Keratinocyte (primary cell): ENCODE results near the gene MCTP2. TPM values are rescaled to one million over a fixed set of nuclear protein-coding genes. Genes with fewer than 3 reads are reported as not detected.
A peak's percentile ranks its signal among the peaks of the same experiment; 100 is the strongest.

ENCODE experiments used
- DNase-seq: peaks from one replicate; pipeline ENCODE4 v3.0.0-alpha.2; 2011; ENCODE audit warnings: low read depth, missing footprints, low spot score
- FAIRE-seq: peaks from 2 replicates; lab custom pipeline; 2011; peaks lifted over from hg19 to GRCh38; lab: Jason Lieb, UNC
- H2AFZ ChIP-seq: 2 replicates; pipeline ENCODE4 v1.6.0; 2012; ENCODE audit warnings: low read length, control low read depth, inconsistent platforms; ENCODE audit not compliant: control insufficient read depth
- H3K27ac ChIP-seq: 2 replicates; pipeline ENCODE4 v1.5.1; 2011; ENCODE audit warnings: low read length; ENCODE audit not compliant: control insufficient read depth, insufficient read depth
- H3K27me3 ChIP-seq: 3 replicates; pipeline ENCODE4 v1.6.0; 2011; ENCODE audit warnings: low read length; ENCODE audit not compliant: control insufficient read depth, insufficient read depth; ENCODE audit errors: extremely low read depth
- H3K36me3 ChIP-seq, 2 experiments: 2 replicates in 1 of 2; 3 replicates in 1 of 2; pipeline ENCODE4 v1.5.1; 2011; ENCODE audit warnings: low read length in 2 of 2, mild to moderate bottlenecking in 1 of 2; ENCODE audit not compliant: control insufficient read depth in 2 of 2, insufficient read depth in 2 of 2; ENCODE audit errors: extremely low read depth in 1 of 2
- H3K4me1 ChIP-seq: 3 replicates; pipeline ENCODE4 v1.5.1; 2011; ENCODE audit warnings: low read length; ENCODE audit not compliant: control insufficient read depth, insufficient read depth; ENCODE audit errors: extremely low read depth
- H3K4me2 ChIP-seq: 3 replicates; pipeline ENCODE4 v1.6.0; 2011; ENCODE audit warnings: low read depth, low read length; ENCODE audit not compliant: control insufficient read depth, insufficient read depth; ENCODE audit errors: extremely low read depth
- H3K4me3 ChIP-seq, 3 experiments: fragments of 200-600 bp in 1 of 3; sonication (generic) in 1 of 3; 2 replicates in 2 of 3; 3 replicates in 1 of 3; pipeline ENCODE4 v1.5.1; 2011 to 2016; ENCODE audit warnings: low read length in 3 of 3, mild to moderate bottlenecking in 3 of 3, control low read depth in 2 of 3, inconsistent platforms in 1 of 3, low read depth in 1 of 3, mixed read lengths in 1 of 3, mixed run types in 1 of 3, moderate library complexity in 1 of 3; ENCODE audit not compliant: control insufficient read depth in 2 of 3, insufficient read depth in 2 of 3; ENCODE audit errors: extremely low read depth in 1 of 3
- H3K79me2 ChIP-seq: 2 replicates; pipeline ENCODE4 v1.6.0; 2012; ENCODE audit warnings: low read length; ENCODE audit not compliant: control insufficient read depth, insufficient read depth
- H3K9ac ChIP-seq: 3 replicates; pipeline ENCODE4 v1.6.0; 2011; ENCODE audit warnings: low read length; ENCODE audit not compliant: control insufficient read depth, insufficient read depth; ENCODE audit errors: extremely low read depth
- H3K9me1 ChIP-seq: 3 replicates; pipeline ENCODE4 v1.6.0; 2011; ENCODE audit warnings: low read length; ENCODE audit not compliant: control insufficient read depth, insufficient read depth; ENCODE audit errors: extremely low read depth
- H3K9me3 ChIP-seq: 2 replicates; pipeline ENCODE4 v1.5.1; 2012; ENCODE audit warnings: low read depth, low read length; ENCODE audit not compliant: control insufficient read depth
- H4K20me1 ChIP-seq: 3 replicates; pipeline ENCODE4 v1.6.0; 2011; ENCODE audit warnings: low read length; ENCODE audit not compliant: control insufficient read depth, insufficient read depth; ENCODE audit errors: extremely low read depth
- EZH2 ChIP-seq: IDR thresholded peaks from one replicate; pipeline ENCODE4 v1.6.1; 2012; ENCODE audit warnings: inconsistent platforms, mild to moderate bottlenecking, low read length, moderate library complexity
- dilution Hi-C: fragments of 300-500 bp; cut with MboI; formaldehyde crosslinking; loops from one replicate; pipeline ENCODE4 v1.7.0; 2020; ENCODE audit warnings: low sequenced_read_pairs; ENCODE audit not compliant: extremely low pct_ligation_motif_present
- polyA plus RNA-seq, 5 experiments: library from polyadenylated mRNA; depleted of rRNA in 3 of 5; stranded (reverse) in 3 of 5; stranded (forward) in 1 of 5; unstranded in 1 of 5; fragments of >200 nt; gene quantifications; 1 replicate in 1 of 5; 2 replicates in 3 of 5; 3 replicates in 1 of 5; pipeline versions ENCODE4 v1.2.1 to v1.2.3, GENCODE V29; 2011 to 2012; ENCODE audit warnings: missing spikeins in 2 of 5, low read depth in 1 of 5, low replicate concordance in 1 of 5
- TF ChIP-seq, protein P1 (sequence below), 3 experiments: IDR thresholded peaks in 1 of 3; conservative IDR thresholded peaks in 1 of 3; optimal IDR thresholded peaks in 1 of 3; 2 replicates in 2 of 3; 3 replicates in 1 of 3; pipeline versions ENCODE3 to v1.5.1; 2011; ENCODE audit warnings: low read length in 3 of 3, mild to moderate bottlenecking in 3 of 3, moderate library complexity in 2 of 3, control low read depth in 1 of 3, inconsistent platforms in 1 of 3; ENCODE audit not compliant: insufficient read depth in 2 of 3; ENCODE audit errors: extremely low read depth in 1 of 3

MCTP2 gene
- polyA plus RNA-seq, 1 donor (not counting 4 experiments of a cell fraction or from before 2014, with no cell fraction given): 22.0 TPM

DNA sequence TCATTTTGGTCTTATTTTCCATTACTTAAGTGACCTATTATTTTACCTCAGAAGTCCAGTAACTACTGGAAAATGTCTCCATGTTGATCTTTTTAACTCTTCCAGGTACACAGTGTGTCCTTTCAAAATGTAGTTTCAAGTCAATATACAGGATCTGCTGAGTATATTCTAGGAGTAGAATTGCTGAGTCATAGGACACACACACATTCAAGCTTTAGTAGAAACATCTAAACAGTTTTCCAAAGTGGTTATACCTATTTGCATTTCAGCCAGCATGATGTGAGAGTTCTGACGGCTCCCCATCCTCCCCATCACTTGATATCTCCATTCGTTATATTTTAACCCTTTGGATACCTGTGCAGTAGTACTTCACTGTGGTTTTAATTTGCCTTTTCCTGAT lies 271.9 kb downstream of the MCTP2 start:
- Histone ChIP-seq H3K4me2 (no peak overlapping the region), H3K27me3 (no peaks in the 10 kb centered on the region), H2AFZ (no peak overlapping the region), H4K20me1 (no peaks in the 10 kb centered on the region), H3K27ac (no peak overlapping the region), H3K9me3 (no peaks in the 10 kb centered on the region), H3K4me1 (no peaks in the 10 kb centered on the region), H3K9ac (no peak overlapping the region), H3K36me3 (no peaks in the 10 kb centered on the region), H3K79me2 (no peaks in the 10 kb centered on the region), H3K4me3 (no peak overlapping the region), H3K9me1 (no peaks in the 10 kb centered on the region)
- dilution Hi-C loops: no loop called here
- peak; percentile 52 for FAIRE-seq
- TF ChIP-seq, protein P1, sequence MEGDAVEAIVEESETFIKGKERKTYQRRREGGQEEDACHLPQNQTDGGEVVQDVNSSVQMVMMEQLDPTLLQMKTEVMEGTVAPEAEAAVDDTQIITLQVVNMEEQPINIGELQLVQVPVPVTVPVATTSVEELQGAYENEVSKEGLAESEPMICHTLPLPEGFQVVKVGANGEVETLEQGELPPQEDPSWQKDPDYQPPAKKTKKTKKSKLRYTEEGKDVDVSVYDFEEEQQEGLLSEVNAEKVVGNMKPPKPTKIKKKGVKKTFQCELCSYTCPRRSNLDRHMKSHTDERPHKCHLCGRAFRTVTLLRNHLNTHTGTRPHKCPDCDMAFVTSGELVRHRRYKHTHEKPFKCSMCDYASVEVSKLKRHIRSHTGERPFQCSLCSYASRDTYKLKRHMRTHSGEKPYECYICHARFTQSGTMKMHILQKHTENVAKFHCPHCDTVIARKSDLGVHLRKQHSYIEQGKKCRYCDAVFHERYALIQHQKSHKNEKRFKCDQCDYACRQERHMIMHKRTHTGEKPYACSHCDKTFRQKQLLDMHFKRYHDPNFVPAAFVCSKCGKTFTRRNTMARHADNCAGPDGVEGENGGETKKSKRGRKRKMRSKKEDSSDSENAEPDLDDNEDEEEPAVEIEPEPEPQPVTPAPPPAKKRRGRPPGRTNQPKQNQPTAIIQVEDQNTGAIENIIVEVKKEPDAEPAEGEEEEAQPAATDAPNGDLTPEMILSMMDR (optimal IDR thresholded peaks at IDR 0.05 in 1 of 3, IDR thresholded peaks at IDR 0.05 in 1 of 3, conservative IDR thresholded peaks at IDR 0.05 in 1 of 3; ENCODE audit: extremely low read depth in 1 of 3, insufficient read depth in 2 of 3, low read length in 3 of 3): no peak
- no peak for TF ChIP-seq EZH2
- no peak for DNase-seq

- no peaks in the 10 kb centered on the region for H3K27me3 ChIP-seq
- H3K4me1 ChIP-seq: no peaks in the 10 kb centered on the region
- H3K36me3 ChIP-seq: no peaks in the 10 kb centered on the region
- TF ChIP-seq, protein P1 (optimal IDR thresholded peaks at IDR 0.05 in 1 of 3, IDR thresholded peaks at IDR 0.05 in 1 of 3, conservative IDR thresholded peaks at IDR 0.05 in 1 of 3; ENCODE audit: extremely low read depth in 1 of 3, insufficient read depth in 2 of 3, low read length in 3 of 3): no peak
- TF ChIP-seq EZH2: no peak
- no peaks in the 10 kb centered on the region for H3K9me1 ChIP-seq
- no peak overlapping the region for H3K27ac ChIP-seq
- no peak overlapping the region for H3K4me2 ChIP-seq
- H3K9me3 ChIP-seq: no peaks in the 10 kb centered on the region
- H3K4me3 ChIP-seq: no peak overlapping the region
- FAIRE-seq: no peak
- no peak overlapping the region for H3K9ac ChIP-seq
- no peaks in the 10 kb centered on the region for H3K79me2 ChIP-seq
- no peaks in the 10 kb centered on the region for H4K20me1 ChIP-seq
- dilution Hi-C loops: no loop called here
- no peak for DNase-seq
- no peak overlapping the region for H2AFZ ChIP-seq
Measured at GRCh38 chr15:94509259-94509658, 277.9 kb downstream of the MCTP2 start.
